IPS DF 6.9 (cell line): Measurements from ENCODE around the gene PHYH.

Experiments used
- DNase-seq: peaks from one replicate; pipeline ENCODE4 v3.0.0-alpha.2; 2013; ENCODE audit warnings: low read depth, low spot score
- H3K27ac ChIP-seq: one replicate; pipeline ENCODE4 v1.5.1; 2013; ENCODE audit warnings: low read length, control low read depth
- H3K27me3 ChIP-seq: 2 replicates; pipeline ENCODE4 v1.6.1; 2013; ENCODE audit warnings: mild to moderate bottlenecking, low read length; ENCODE audit not compliant: control insufficient read depth, insufficient read depth
- H3K36me3 ChIP-seq: 2 replicates; pipeline ENCODE4 v1.6.1; 2013; ENCODE audit warnings: low read length; ENCODE audit not compliant: control insufficient read depth, insufficient read depth
- H3K4me1 ChIP-seq: 2 replicates; pipeline ENCODE4 v1.6.1; 2013; ENCODE audit warnings: low read length; ENCODE audit not compliant: control insufficient read depth, insufficient read depth
- H3K4me3 ChIP-seq: 2 replicates; pipeline ENCODE4 v1.5.1; 2013; ENCODE audit warnings: mild to moderate bottlenecking, low read length
- H3K9me3 ChIP-seq: 2 replicates; pipeline ENCODE4 v1.6.1; 2013; ENCODE audit warnings: low read length, inconsistent platforms; ENCODE audit not compliant: control insufficient read depth, insufficient read depth
- WGBS: extraction: QIAGEN DNeasy Blood & Tissue Kit; methylation state at CpG from one replicate; pipeline ENCODE4 v1.1.7; 2013; ENCODE audit warnings: mixed read lengths, missing lambda C conversion rate; ENCODE audit not compliant: insufficient read length, insufficient coverage; 5-methylcytosine and 5-hydroxymethylcytosine counted together

The PHYH gene

GRCh38 chr10:13272164-13272571 lies 27.7 kb downstream of the PHYH start:
- peaks cover 1% of the 10 kb centered on the region; the same call in 1 of the 2 replicates for H3K4me1 ChIP-seq
- H3K4me3 ChIP-seq: no peak overlapping the region
- no peaks in the 10 kb centered on the region for H3K27me3 ChIP-seq
- H3K36me3 ChIP-seq: no peaks in the 10 kb centered on the region
- no peak for DNase-seq
- H3K27ac ChIP-seq: no peak overlapping the region
- no peaks in the 10 kb centered on the region for H3K9me3 ChIP-seq
- no CpG with 5 or more reads among the region's 12 CpGs for WGBS

- H3K4me1 ChIP-seq: peaks cover 1% of the 10 kb centered on the region; the same call in 1 of the 2 replicates
- no CpG with 5 or more reads among the region's 14 CpGs for WGBS
- H3K36me3 ChIP-seq: no peaks in the 10 kb centered on the region
- H3K27me3 ChIP-seq: no peaks in the 10 kb centered on the region
- DNase-seq: peak; percentile 71
- H3K4me3 ChIP-seq: no peak overlapping the region
- H3K9me3 ChIP-seq: no peaks in the 10 kb centered on the region
- no peak overlapping the region for H3K27ac ChIP-seq
These were observed 28.2 kb downstream of the PHYH start for GRCh38 chr10:13271552-13272163.

DNA sequence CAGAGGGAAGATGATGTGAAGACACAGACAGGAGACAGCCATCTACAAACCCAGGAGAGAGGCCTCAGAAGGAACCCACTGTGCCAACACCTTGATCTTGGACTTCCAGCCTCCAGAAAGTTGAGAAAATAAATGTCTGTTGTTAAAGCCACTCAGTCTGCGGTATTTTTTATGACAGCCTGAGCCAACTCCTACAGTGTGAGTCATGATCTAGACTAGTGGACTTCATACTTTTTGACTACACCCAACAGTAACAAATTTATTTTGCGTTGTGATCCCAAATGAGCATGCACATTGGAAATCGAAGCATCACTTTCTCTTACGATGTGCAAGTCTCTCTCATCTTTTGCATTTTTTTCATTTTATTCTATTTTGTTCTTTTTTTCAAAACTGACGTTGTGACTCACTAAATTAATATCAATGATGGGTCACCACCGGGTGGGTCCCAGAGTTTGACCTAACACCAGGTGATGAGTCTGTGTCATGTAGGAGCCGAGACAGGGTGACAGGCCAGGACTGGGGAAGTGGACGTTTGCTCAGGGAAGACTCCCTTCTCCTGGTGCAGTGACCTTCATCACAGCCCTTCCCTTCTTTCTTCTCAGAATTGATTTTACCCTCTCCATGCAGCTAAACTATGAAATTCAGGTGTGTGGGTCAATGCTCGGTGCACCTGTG lies 28.9 kb downstream of the PHYH start:
- Histone ChIP-seq H3K27me3 (no peaks in the 10 kb centered on the region), H3K36me3 (no peaks in the 10 kb centered on the region), H3K4me1 (peaks cover 1% of the 10 kb centered on the region; the same call in 1 of the 2 replicates), H3K9me3 (no peaks in the 10 kb centered on the region), H3K27ac (no peak overlapping the region), H3K4me3 (no peak overlapping the region)
- DNase-seq: no peak
- no CpG with 5 or more reads among the region's 9 CpGs for WGBS

GRCh38 chr10:13268841-13269240 lies 31.0 kb downstream of the PHYH start:
- peaks cover 1% of the 10 kb centered on the region; the same call in 1 of the 2 replicates for H3K4me1 ChIP-seq
- no CpG with 5 or more reads among the region's 3 CpGs for WGBS
- no peaks in the 10 kb centered on the region for H3K27me3 ChIP-seq
- no peaks in the 10 kb centered on the region for H3K9me3 ChIP-seq
- no peaks in the 10 kb centered on the region for H3K36me3 ChIP-seq
- H3K27ac ChIP-seq: no peak overlapping the region
- no peak for DNase-seq
- H3K4me3 ChIP-seq: no peak overlapping the region

DNA sequence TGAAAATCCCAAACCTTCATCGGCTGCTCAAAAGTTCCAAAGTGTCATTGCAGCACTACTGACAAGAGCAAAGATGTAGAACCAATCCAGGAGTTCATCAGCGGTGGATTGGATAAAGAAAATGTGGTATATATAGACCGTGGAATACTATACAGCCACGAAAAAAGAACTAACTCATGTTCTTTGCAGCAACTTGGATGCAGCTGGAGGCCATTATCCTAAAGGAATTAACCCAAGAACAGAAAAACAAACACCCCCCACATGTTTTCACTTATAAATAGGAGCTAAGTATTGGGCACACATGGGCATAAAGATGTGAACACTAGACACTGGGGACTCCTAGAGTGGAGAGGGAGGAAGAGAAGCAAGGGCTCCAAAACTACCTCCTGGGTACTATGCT lies 31.6 kb downstream of the PHYH start:
- DNase-seq: no peak
- WGBS: no CpG with 5 or more reads among the region's 4 CpGs
- Histone ChIP-seq H3K9me3 (no peaks in the 10 kb centered on the region), H3K36me3 (no peaks in the 10 kb centered on the region), H3K4me1 (peaks cover 1% of the 10 kb centered on the region; the same call in 1 of the 2 replicates), H3K4me3 (no peak overlapping the region), H3K27me3 (no peaks in the 10 kb centered on the region), H3K27ac (no peak overlapping the region)

- Histone ChIP-seq H3K9me3 (no peaks in the 10 kb centered on the region), H3K36me3 (no peaks in the 10 kb centered on the region), H3K27me3 (no peaks in the 10 kb centered on the region), H3K4me1 (no peaks in the 10 kb centered on the region), H3K27ac (no peak overlapping the region), H3K4me3 (no peak overlapping the region)
- no peak for DNase-seq
- WGBS: no CpG with 5 or more reads among the region's 7 CpGs
These were observed 36.3 kb downstream of the PHYH start for GRCh38 chr10:13263591-13263990.

DNA sequence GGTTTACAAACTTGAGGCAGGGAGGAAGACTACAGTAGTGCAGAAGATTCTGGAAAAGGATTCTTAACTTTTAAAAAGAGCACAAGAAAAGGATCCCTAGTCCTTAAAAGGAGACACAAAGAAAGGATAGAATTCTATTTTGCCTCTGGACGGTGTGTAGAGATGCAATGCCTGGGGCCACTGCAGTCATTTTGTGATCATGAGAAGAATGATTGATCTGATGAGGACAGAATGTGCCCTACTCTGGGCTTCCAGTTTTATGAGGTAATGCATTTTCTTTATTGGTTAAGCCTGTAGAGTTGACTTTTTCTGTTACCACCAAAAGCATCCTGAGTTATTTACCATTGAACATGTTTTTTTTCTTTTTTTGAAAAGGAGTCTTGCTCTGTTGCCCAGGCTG lies 37.4 kb downstream of the PHYH start:
- Histone ChIP-seq H3K36me3 (no peaks in the 10 kb centered on the region), H3K27ac (no peak overlapping the region), H3K27me3 (no peaks in the 10 kb centered on the region), H3K9me3 (no peaks in the 10 kb centered on the region), H3K4me3 (no peak overlapping the region), H3K4me1 (no peaks in the 10 kb centered on the region)
- no CpG with 5 or more reads among the region's 1 CpG for WGBS
- DNase-seq: no peak

DNA sequence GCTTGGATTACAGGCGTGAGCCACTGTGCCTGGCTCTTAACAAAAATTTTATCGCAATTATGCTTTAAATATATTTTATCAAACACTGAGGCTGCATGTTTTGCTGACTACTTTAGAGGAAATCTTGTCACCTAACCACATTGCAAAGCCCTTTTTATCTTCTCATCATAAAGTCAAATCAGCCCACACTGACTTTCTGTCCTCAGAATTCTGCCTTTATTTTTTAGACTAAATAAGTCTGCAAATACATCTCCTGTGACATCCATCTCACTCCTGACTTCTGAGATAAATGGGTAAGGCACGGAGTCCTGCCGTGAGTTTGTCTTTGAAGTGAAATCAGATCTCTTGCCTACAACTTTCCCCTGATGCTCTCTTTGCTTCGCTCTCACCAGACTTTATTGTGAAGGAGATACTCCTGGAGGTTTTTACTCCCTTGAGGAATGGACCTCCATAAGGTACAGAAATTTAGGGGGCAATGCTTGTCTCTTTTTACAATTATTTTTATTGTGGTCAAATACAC lies 42.2 kb downstream of the PHYH start:
- H3K4me1 ChIP-seq: no peaks in the 10 kb centered on the region
- no CpG with 5 or more reads among the region's 5 CpGs for WGBS
- H3K9me3 ChIP-seq: no peaks in the 10 kb centered on the region
- DNase-seq: no peak
- H3K36me3 ChIP-seq: no peaks in the 10 kb centered on the region
- no peak overlapping the region for H3K4me3 ChIP-seq
- H3K27ac ChIP-seq: no peak overlapping the region
- no peaks in the 10 kb centered on the region for H3K27me3 ChIP-seq

DNA sequence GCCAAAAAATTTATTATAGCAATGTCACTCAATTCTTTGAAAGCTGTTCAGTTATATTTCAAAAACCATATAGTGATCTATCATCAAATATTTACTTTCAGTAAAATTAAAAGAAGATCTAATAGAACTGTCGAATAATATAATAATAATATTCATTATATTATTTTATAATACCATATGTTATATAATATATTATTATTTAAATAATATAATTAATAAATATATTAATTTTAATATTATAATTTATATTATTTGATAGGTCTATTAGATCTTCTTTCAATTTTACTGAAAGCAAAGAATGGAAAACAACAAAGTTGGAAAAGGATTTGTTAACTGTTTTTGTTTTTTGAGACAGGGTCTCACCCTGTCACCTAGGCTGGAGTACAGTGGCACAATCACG lies 43.2 kb downstream of the PHYH start:
- no peaks in the 10 kb centered on the region for H3K9me3 ChIP-seq
- no CpG with 5 or more reads among the region's 2 CpGs for WGBS
- H3K36me3 ChIP-seq: no peaks in the 10 kb centered on the region
- no peak overlapping the region for H3K27ac ChIP-seq
- DNase-seq: no peak
- no peak overlapping the region for H3K4me3 ChIP-seq
- no peaks in the 10 kb centered on the region for H3K27me3 ChIP-seq
- no peaks in the 10 kb centered on the region for H3K4me1 ChIP-seq

GRCh38 chr10:13253726-13254125 lies 46.1 kb downstream of the PHYH start:
- Histone ChIP-seq H3K4me1 (no peaks in the 10 kb centered on the region), H3K27me3 (no peaks in the 10 kb centered on the region), H3K27ac (no peak overlapping the region), H3K36me3 (no peaks in the 10 kb centered on the region), H3K9me3 (no peaks in the 10 kb centered on the region), H3K4me3 (no peak overlapping the region)
- WGBS: no CpG with 5 or more reads among the region's 4 CpGs
- DNase-seq: no peak
